Stimulated activated CD4-positive, alpha-beta T cell treated with anti-CD3 and anti-CD28 coated beads, TNF-alpha, amount 100 ng/mL, for 24 hours (primary cell): ENCODE results near the gene HSBP1L1.

Experiments used
- DNase-seq, 3 experiments: peaks; one replicate each; pipeline ENCODE4 v3.0.0-alpha.2; 2020; ENCODE audit warnings: low read depth in 3 of 3

The HSBP1L1 gene

GRCh38 chr18:79930020-79930642, 34.3 kb upstream of the HSBP1L1 start:
- DNase-seq: no peak

GRCh38 chr18:79931475-79931874, 33.0 kb upstream of the HSBP1L1 start:
- no peak for DNase-seq

- no peak for DNase-seq
These were observed 31.5 kb upstream of the HSBP1L1 start for GRCh38 chr18:79932907-79933306.

GRCh38 chr18:79933765-79934164, 30.7 kb upstream of the HSBP1L1 start:
- no peak for DNase-seq

GRCh38 chr18:79934311-79935097, 29.9 kb upstream of the HSBP1L1 start:
- DNase-seq: no peak

GRCh38 chr18:79935098-79935480, 29.4 kb upstream of the HSBP1L1 start:
- DNase-seq: no peak

- DNase-seq: no peak
These were observed 28.9 kb upstream of the HSBP1L1 start for GRCh38 chr18:79935499-79935898.

GRCh38 chr18:79935925-79936324, 28.5 kb upstream of the HSBP1L1 start:
- DNase-seq: no peak

GRCh38 chr18:79936641-79937040, 27.8 kb upstream of the HSBP1L1 start:
- no peak for DNase-seq

GRCh38 chr18:79937103-79937860, 27.2 kb upstream of the HSBP1L1 start:
- DNase-seq: no peak

GRCh38 chr18:79938196-79938595, 26.2 kb upstream of the HSBP1L1 start:
- no peak for DNase-seq

GRCh38 chr18:79939096-79939495, 25.3 kb upstream of the HSBP1L1 start:
- DNase-seq: no peak

GRCh38 chr18:79940126-79940813, 24.2 kb upstream of the HSBP1L1 start:
- no peak for DNase-seq

- no peak for DNase-seq
These were observed 23.5 kb upstream of the HSBP1L1 start for GRCh38 chr18:79940814-79941472.

GRCh38 chr18:79941473-79942119, 22.8 kb upstream of the HSBP1L1 start:
- DNase-seq: no peak

GRCh38 chr18:79942211-79942610, 22.2 kb upstream of the HSBP1L1 start:
- no peak for DNase-seq

GRCh38 chr18:79942786-79943607, 21.4 kb upstream of the HSBP1L1 start:
- DNase-seq: no peak

- DNase-seq: no peak
These were observed 20.8 kb upstream of the HSBP1L1 start for GRCh38 chr18:79943608-79944125.

GRCh38 chr18:79944126-79944731, 20.2 kb upstream of the HSBP1L1 start:
- DNase-seq: no peak

- DNase-seq: no peak
These were observed 19.7 kb upstream of the HSBP1L1 start for GRCh38 chr18:79944746-79945117.
